Upper lobe of left lung (tissue), 4 donors: Measurements from ENCODE around the gene MYH7B.

Experiments
- CTCF ChIP-seq, 6 experiments: fragments of 450-650 bp in 4 of 6; fragments of 200-600 bp in 2 of 6; sonication (generic) in 2 of 6; IDR thresholded peaks; one replicate each; pipeline ENCODE4 v1.5.1; 2016 to 2019; ENCODE audit warnings: antibody characterized with exemption in 6 of 6
- EP300 ChIP-seq, 4 donors: sonication (generic); formaldehyde crosslinking; IDR thresholded peaks; one replicate each; pipeline ENCODE4 v1.5.1; 2017; ENCODE audit warnings: antibody characterized with exemption in 4 of 4, control low read depth in 2 of 4
- POLR2A ChIP-seq, 4 donors: fragments of 450-650 bp; IDR thresholded peaks; one replicate each; pipeline ENCODE4 v1.5.1; 2016 to 2017; ENCODE audit warnings: antibody characterized with exemption in 4 of 4, mild to moderate bottlenecking in 2 of 4
- POLR2AphosphoS5 ChIP-seq, 2 donors: sonication (generic); formaldehyde crosslinking; IDR thresholded peaks; one replicate each; pipeline ENCODE4 v1.5.1; 2017; ENCODE audit warnings: antibody characterized with exemption in 2 of 2

- TF ChIP-seq CTCF (IDR thresholded peaks at IDR 0.05) (no peak), POLR2A (IDR thresholded peaks at IDR 0.05) (no peak), EP300 (IDR thresholded peaks at IDR 0.05) (no peak), POLR2AphosphoS5 (IDR thresholded peaks at IDR 0.05) (no peak)
Measured at GRCh38 chr20:34990231-34990630, 34.6 kb downstream of the MYH7B start.
